ENCODE measurements around the gene KIF21B.

DNA sequence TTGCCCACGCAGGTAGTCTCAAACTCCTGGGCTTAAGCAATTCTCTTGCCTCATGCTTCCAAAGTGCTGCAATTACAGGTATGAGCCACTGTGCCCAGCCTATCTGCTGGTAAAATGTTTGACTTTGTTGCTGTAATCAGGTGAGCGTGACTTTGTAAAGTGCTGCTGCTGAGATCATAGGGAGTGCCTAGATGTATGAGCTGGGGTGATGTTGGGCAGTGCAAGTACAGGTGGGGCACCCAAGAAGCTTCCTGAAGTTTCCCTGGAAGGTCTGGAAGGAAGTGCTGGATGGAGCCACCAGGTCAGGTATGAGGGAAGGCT is 43.1 kb downstream of the KIF21B start:
- TF ChIP-seq, protein P1, sequence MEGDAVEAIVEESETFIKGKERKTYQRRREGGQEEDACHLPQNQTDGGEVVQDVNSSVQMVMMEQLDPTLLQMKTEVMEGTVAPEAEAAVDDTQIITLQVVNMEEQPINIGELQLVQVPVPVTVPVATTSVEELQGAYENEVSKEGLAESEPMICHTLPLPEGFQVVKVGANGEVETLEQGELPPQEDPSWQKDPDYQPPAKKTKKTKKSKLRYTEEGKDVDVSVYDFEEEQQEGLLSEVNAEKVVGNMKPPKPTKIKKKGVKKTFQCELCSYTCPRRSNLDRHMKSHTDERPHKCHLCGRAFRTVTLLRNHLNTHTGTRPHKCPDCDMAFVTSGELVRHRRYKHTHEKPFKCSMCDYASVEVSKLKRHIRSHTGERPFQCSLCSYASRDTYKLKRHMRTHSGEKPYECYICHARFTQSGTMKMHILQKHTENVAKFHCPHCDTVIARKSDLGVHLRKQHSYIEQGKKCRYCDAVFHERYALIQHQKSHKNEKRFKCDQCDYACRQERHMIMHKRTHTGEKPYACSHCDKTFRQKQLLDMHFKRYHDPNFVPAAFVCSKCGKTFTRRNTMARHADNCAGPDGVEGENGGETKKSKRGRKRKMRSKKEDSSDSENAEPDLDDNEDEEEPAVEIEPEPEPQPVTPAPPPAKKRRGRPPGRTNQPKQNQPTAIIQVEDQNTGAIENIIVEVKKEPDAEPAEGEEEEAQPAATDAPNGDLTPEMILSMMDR (IDR thresholded peaks at IDR 0.05) = no peak
- no peak for TF ChIP-seq POLR2A (IDR thresholded peaks at IDR 0.05)
